Caco-2 (cell line): Measurements from ENCODE around the gene KRT86. TPM values are rescaled to one million over a fixed set of nuclear protein-coding genes. Genes with fewer than 3 reads are reported as not detected.

Source experiments
- BruUV-seq: library from RNA; stranded (reverse); fragments of 400-500 nt; replicated peaks from 2 replicates; lab custom pipeline; 2021; lab: Mats Ljungman, UMichigan
- CTCF ChIA-PET: fragments of 300-600 bp; sonication (Branson Sonifier 250); formaldehyde crosslinking; loops from one replicate; lab custom pipeline; 2022; ENCODE audit warnings: antibody characterized with exemption; lab: Charles Lee
- POLR2A ChIA-PET: fragments of 300-600 bp; sonication (Branson Sonifier 250); formaldehyde crosslinking; loops from one replicate; lab custom pipeline; 2022; ENCODE audit warnings: antibody characterized with exemption; lab: Charles Lee
- DNase-seq, 2 experiments: peaks; one replicate each; pipeline versions ENCODE4 v3.0.0 to v3.0.0-alpha.2; 2020 to 2022
- H3K27me3 ChIP-seq: replicated peaks from 2 replicates; pipeline ENCODE4 v1.6.0; 2011; ENCODE audit warnings: low read length; ENCODE audit not compliant: control insufficient read depth, insufficient read depth
- H3K36me3 ChIP-seq: 2 replicates; pipeline ENCODE4 v1.5.1; 2011; ENCODE audit warnings: low read length; ENCODE audit not compliant: control insufficient read depth, insufficient read depth
- H3K4me1 ChIP-seq: fragments of 250-450 bp; sonication (Bioruptor Pico); 2 replicates; pipeline ENCODE4 v1.5.1; 2020; ENCODE audit warnings: mild to moderate bottlenecking
- H3K4me3 ChIP-seq: 2 replicates; pipeline ENCODE4 v1.5.1; 2011; ENCODE audit warnings: low read depth, mild to moderate bottlenecking, control low read depth, low read length
- H3K9me3 ChIP-seq: fragments of 250-450 bp; sonication (Bioruptor Pico); 2 replicates; pipeline ENCODE4 v1.5.1; 2020; ENCODE audit warnings: mild to moderate bottlenecking, moderate library complexity
- H3K27ac Mint-ChIP-seq: one replicate; pipeline ENCODE4 v1.8.0; 2022; ENCODE audit warnings: mixed read lengths; ENCODE audit not compliant: unreplicated experiment
- H3K27me3 Mint-ChIP-seq: one replicate; pipeline ENCODE4 v1.8.0; 2022; ENCODE audit warnings: mixed read lengths; ENCODE audit not compliant: insufficient read depth, unreplicated experiment
- H3K36me3 Mint-ChIP-seq: one replicate; pipeline ENCODE4 v1.8.0; 2022; ENCODE audit warnings: mild to moderate bottlenecking, mixed read lengths; ENCODE audit not compliant: insufficient read depth, unreplicated experiment
- H3K4me1 Mint-ChIP-seq: one replicate; pipeline ENCODE4 v1.8.0; 2022; ENCODE audit warnings: low read depth, mixed read lengths; ENCODE audit not compliant: unreplicated experiment
- H3K4me3 Mint-ChIP-seq: one replicate; pipeline ENCODE4 v1.8.0; 2022; ENCODE audit warnings: mild to moderate bottlenecking, moderate library complexity, mixed read lengths; ENCODE audit not compliant: unreplicated experiment
- H3K9me3 Mint-ChIP-seq: one replicate; pipeline ENCODE4 v1.8.0; 2022; ENCODE audit warnings: mixed read lengths; ENCODE audit not compliant: unreplicated experiment
- CTCF ChIP-seq, 2 experiments: fragments of 200-600 bp in 1 of 2; IDR thresholded peaks; 1 replicate in 1 of 2; 2 replicates in 1 of 2; pipeline versions ENCODE4 v1.5.1 to v1.8.0; 2011 to 2022; ENCODE audit warnings: antibody characterized with exemption in 1 of 2, control low read depth in 1 of 2, inconsistent platforms in 1 of 2, low read depth in 1 of 2, low read length in 1 of 2, mild to moderate bottlenecking in 1 of 2, moderate library complexity in 1 of 2; ENCODE audit not compliant: insufficient read depth in 1 of 2, severe bottlenecking in 1 of 2, unreplicated experiment in 1 of 2
- intact Hi-C: fragments of 100-400 bp; cut with micrococcal nuclease; formaldehyde crosslinking; loops from one replicate; pipeline ENCODE4 v1.10.0; 2022; ENCODE audit not compliant: unreplicated experiment
- total RNA-seq: library from RNA; stranded (reverse); gene quantifications from 2 replicates; pipeline ENCODE4 v1.2.3, GENCODE V29; 2022

Gene KRT86
- total RNA-seq, 1 experiment from 2014 or later: not detected

- no peak overlapping the region for H3K4me3 Mint-ChIP-seq
- peaks cover 6% of the 10 kb centered on the region for H3K4me1 Mint-ChIP-seq
- ChIA-PET POLR2A (no interaction called here), CTCF (no interaction called here)
- no peak for TF ChIP-seq CTCF (IDR thresholded peaks at IDR 0.05; ENCODE audit: insufficient read depth in 1 of 2, low read depth in 1 of 2, low read length in 1 of 2, severe bottlenecking in 1 of 2, unreplicated experiment in 1 of 2)
- no peaks in the 10 kb centered on the region for H3K36me3 Mint-ChIP-seq
- H3K4me1 ChIP-seq: peaks cover 17% of the 10 kb centered on the region
- no peak overlapping the region for H3K27ac Mint-ChIP-seq
- H3K36me3 ChIP-seq: peaks cover 1% of the 10 kb centered on the region; the same call in 1 of the 2 replicates
- peaks cover 19% of the 10 kb centered on the region for H3K9me3 ChIP-seq
- no peaks in the 10 kb centered on the region for H3K9me3 Mint-ChIP-seq
- no peak overlapping the region for H3K4me3 ChIP-seq
- intact Hi-C loops: no loop called here
- H3K27me3 Mint-ChIP-seq: no peaks in the 10 kb centered on the region
- H3K27me3 ChIP-seq: no peaks in the 10 kb centered on the region
- BruUV-seq: no TSS peak
- DNase-seq: no peak
These were observed 16.0 kb upstream of the KRT86 start for GRCh38 chr12:52258335-52258901.

- no peaks in the 10 kb centered on the region for H3K36me3 Mint-ChIP-seq
- Histone ChIP-seq H3K9me3 (peaks cover 19% of the 10 kb centered on the region), H3K27me3 (no peaks in the 10 kb centered on the region), H3K4me3 (no peak overlapping the region), H3K4me1 (peaks cover 21% of the 10 kb centered on the region), H3K36me3 (peaks cover 1% of the 10 kb centered on the region; the same call in 1 of the 2 replicates)
- H3K27me3 Mint-ChIP-seq: no peaks in the 10 kb centered on the region
- ChIA-PET POLR2A (no interaction called here), CTCF (no interaction called here)
- no peak for TF ChIP-seq CTCF (IDR thresholded peaks at IDR 0.05; ENCODE audit: insufficient read depth in 1 of 2, low read depth in 1 of 2, low read length in 1 of 2, severe bottlenecking in 1 of 2, unreplicated experiment in 1 of 2)
- intact Hi-C loops: no loop called here
- H3K4me3 Mint-ChIP-seq: no peak overlapping the region
- no peak for DNase-seq
- H3K27ac Mint-ChIP-seq: no peak overlapping the region
- peaks cover 6% of the 10 kb centered on the region for H3K4me1 Mint-ChIP-seq
- no TSS peak for BruUV-seq
- no peaks in the 10 kb centered on the region for H3K9me3 Mint-ChIP-seq
These were observed 14.7 kb upstream of the KRT86 start for GRCh38 chr12:52259657-52260243.

GRCh38 chr12:52260361-52261207 is 13.9 kb upstream of the KRT86 start:
- CTCF ChIA-PET: no interaction called here
- H3K36me3 ChIP-seq: peaks cover 1% of the 10 kb centered on the region; the same call in 1 of the 2 replicates
- H3K9me3 Mint-ChIP-seq: no peaks in the 10 kb centered on the region
- H3K4me1 ChIP-seq: peaks cover 21% of the 10 kb centered on the region
- POLR2A ChIA-PET: no interaction called here
- no peaks in the 10 kb centered on the region for H3K36me3 Mint-ChIP-seq
- H3K27me3 Mint-ChIP-seq: no peaks in the 10 kb centered on the region
- TF ChIP-seq CTCF (IDR thresholded peaks at IDR 0.05; ENCODE audit: insufficient read depth in 1 of 2, low read depth in 1 of 2, low read length in 1 of 2, severe bottlenecking in 1 of 2, unreplicated experiment in 1 of 2): no peak
- no peaks in the 10 kb centered on the region for H3K27me3 ChIP-seq
- intact Hi-C loops: no loop called here
- no peak for DNase-seq
- no peak overlapping the region for H3K4me3 ChIP-seq
- no peak overlapping the region for H3K4me3 Mint-ChIP-seq
- no TSS peak for BruUV-seq
- H3K27ac Mint-ChIP-seq: no peak overlapping the region
- peaks cover 6% of the 10 kb centered on the region for H3K4me1 Mint-ChIP-seq
- H3K9me3 ChIP-seq: peaks cover 19% of the 10 kb centered on the region
